SK-N-SH treated with all-trans-retinoic acid at 6 μM for 48 hours (cell line): ENCODE measurements around the gene SV2B.

ENCODE experiments used
- CSRNP3 ChIP-seq: fragments of 250-450 bp; sonication (Bioruptor Pico); IDR thresholded peaks from 2 replicates; pipeline ENCODE4 v1.5.1; 2021; ENCODE audit warnings: mild to moderate bottlenecking, moderate library complexity
- GLIS3 ChIP-seq: fragments of 250-450 bp; sonication (Bioruptor Pico); IDR thresholded peaks from 2 replicates; pipeline ENCODE4 v1.5.0; 2020; ENCODE audit warnings: mild to moderate bottlenecking, moderate library complexity
- ISL1 ChIP-seq: fragments of 250-450 bp; sonication (Bioruptor Pico); IDR thresholded peaks from 2 replicates; pipeline ENCODE4 v2.1.2; 2022; ENCODE audit warnings: mild to moderate bottlenecking, moderate library complexity
- PPARA ChIP-seq: fragments of 250-450 bp; sonication (Bioruptor Pico); IDR thresholded peaks from 2 replicates; pipeline ENCODE4 v1.5.0; 2020; ENCODE audit warnings: mild to moderate bottlenecking, borderline replicate concordance
- RARB ChIP-seq: fragments of 250-450 bp; sonication (Bioruptor Pico); IDR thresholded peaks from 2 replicates; pipeline ENCODE4 v1.8.0; 2021; ENCODE audit warnings: mild to moderate bottlenecking, moderate library complexity
- SNAI2 ChIP-seq: fragments of 250-450 bp; sonication (Bioruptor Pico); IDR thresholded peaks from 2 replicates; pipeline ENCODE4 v1.5.0; 2020; ENCODE audit warnings: mild to moderate bottlenecking, moderate library complexity
- TOX ChIP-seq: fragments of 250-450 bp; sonication (Bioruptor Pico); IDR thresholded peaks from 2 replicates; pipeline ENCODE4 v1.8.0; 2021; ENCODE audit warnings: mild to moderate bottlenecking, moderate library complexity, borderline replicate concordance
- TSHZ2 ChIP-seq: fragments of 250-450 bp; sonication (Bioruptor Pico); IDR thresholded peaks from 2 replicates; pipeline ENCODE4 v1.5.0; 2020; ENCODE audit warnings: mild to moderate bottlenecking, moderate library complexity
- ZC3H10 ChIP-seq: fragments of 250-450 bp; sonication (Bioruptor Pico); IDR thresholded peaks from 2 replicates; pipeline ENCODE4 v1.5.1; 2021; ENCODE audit warnings: mild to moderate bottlenecking, moderate library complexity
- ZNF8 ChIP-seq: fragments of 450-650 bp; formaldehyde crosslinking; IDR thresholded peaks from 2 replicates; pipeline ENCODE4 v1.5.0; 2020; ENCODE audit warnings: mild to moderate bottlenecking, moderate library complexity

GRCh38 chr15:91209726-91210125 lies 109.7 kb downstream of the SV2B start:
- TF ChIP-seq TSHZ2 (no peak), RARB (no peak), GLIS3 (no peak), TOX (CRISPR knock-in tag) (no peak), ISL1 (CRISPR knock-in tag) (no peak), ZC3H10 (CRISPR knock-in tag) (no peak), ZNF8 (CRISPR knock-in tag) (no peak), CSRNP3 (CRISPR knock-in tag) (no peak), PPARA (CRISPR knock-in tag) (no peak), SNAI2 (CRISPR knock-in tag) (no peak)
